HepG2 (cell line): ENCODE results near the gene ALKBH4. TPM values are rescaled to one million over a fixed set of nuclear protein-coding genes. Genes with fewer than 3 reads are reported as not detected.

Experiments
- CENPX ChIP-seq: sonication (generic); formaldehyde crosslinking; IDR thresholded peaks from 2 replicates; pipeline ENCODE4 v1.9.0; 2021; ENCODE audit warnings: mild to moderate bottlenecking, missing genetic modification reagents, moderate library complexity
- FOXO4 ChIP-seq: sonication (generic); formaldehyde crosslinking; conservative IDR thresholded peaks from 2 replicates; pipeline ENCODE4 v1.8.1; 2023; ENCODE audit warnings: missing genetic modification reagents
- GATAD2A ChIP-seq: IDR thresholded peaks from 2 replicates; pipeline ENCODE4 v1.6.1; 2016
- GLMP ChIP-seq: sonication (generic); formaldehyde crosslinking; IDR thresholded peaks from 2 replicates; pipeline ENCODE4 v1.9.0; 2021; ENCODE audit warnings: missing genetic modification reagents, mild to moderate bottlenecking, borderline replicate concordance
- HNF4A ChIP-seq: sonication (generic); formaldehyde crosslinking; IDR thresholded peaks from 2 replicates; pipeline ENCODE4 v1.4.0; 2020; ENCODE audit warnings: missing genetic modification reagents
- JDP2 ChIP-seq: sonication (generic); formaldehyde crosslinking; IDR thresholded peaks from 2 replicates; pipeline ENCODE4 v1.8.1; 2022; ENCODE audit warnings: missing genetic modification reagents, borderline replicate concordance
- MED1 ChIP-seq: sonication (generic); formaldehyde crosslinking; IDR thresholded peaks from 2 replicates; pipeline ENCODE4 v1.4.0; 2020; ENCODE audit warnings: missing genetic modification reagents
- NFKB2 ChIP-seq: sonication (generic); formaldehyde crosslinking; IDR thresholded peaks from 2 replicates; pipeline ENCODE4 v1.4.0; 2020; ENCODE audit warnings: missing genetic modification reagents, borderline replicate concordance
- PAXIP1 ChIP-seq: sonication (generic); formaldehyde crosslinking; conservative IDR thresholded peaks from 2 replicates; pipeline ENCODE4 v1.4.0; 2020; ENCODE audit warnings: mild to moderate bottlenecking, missing genetic modification reagents, moderate library complexity
- POLR2AphosphoS2 ChIP-seq: IDR thresholded peaks from 2 replicates; pipeline ENCODE4 v1.6.1; 2011; ENCODE audit warnings: low read depth, low read length, improper control_type of control experiment
- PRPF4 ChIP-seq: fragments of 200-400 bp; formaldehyde crosslinking; IDR thresholded peaks from 2 replicates; pipeline ENCODE4 v1.6.1; 2016; ENCODE audit warnings: low read length, low read depth; ENCODE audit not compliant: poor library complexity, severe bottlenecking
- RFXANK ChIP-seq: IDR thresholded peaks from 2 replicates; pipeline ENCODE4 v1.6.1; 2016
- RNF219 ChIP-seq: sonication (generic); formaldehyde crosslinking; IDR thresholded peaks from 2 replicates; pipeline ENCODE4 v1.5.0; 2020; ENCODE audit warnings: mild to moderate bottlenecking, missing genetic modification reagents
- ZEB1 ChIP-seq: IDR thresholded peaks from 2 replicates; pipeline ENCODE4 v1.6.1; 2012; ENCODE audit warnings: mild to moderate bottlenecking, low read depth, inconsistent platforms; ENCODE audit not compliant: insufficient replicate concordance
- ZFAT ChIP-seq: sonication (generic); formaldehyde crosslinking; conservative IDR thresholded peaks from 2 replicates; pipeline ENCODE4 v1.8.1; 2023; ENCODE audit warnings: missing genetic modification reagents, inconsistent platforms
- ZNF275 ChIP-seq: sonication (generic); formaldehyde crosslinking; IDR thresholded peaks from 2 replicates; pipeline ENCODE4 v1.8.0; 2022; ENCODE audit warnings: missing genetic modification reagents, mild to moderate bottlenecking, inconsistent platforms, borderline replicate concordance
- ZNF432 ChIP-seq: sonication (generic); formaldehyde crosslinking; IDR thresholded peaks from 2 replicates; pipeline ENCODE4 v1.5.0; 2020; ENCODE audit warnings: missing genetic modification reagents, mild to moderate bottlenecking, borderline replicate concordance
- ZNF652 ChIP-seq: IDR thresholded peaks from 2 replicates; pipeline ENCODE4 v1.6.1; 2016; ENCODE audit warnings: low read depth, borderline replicate concordance
- ZNF780A ChIP-seq: sonication (generic); formaldehyde crosslinking; IDR thresholded peaks from 2 replicates; pipeline ENCODE4 v1.8.0; 2022; ENCODE audit warnings: mild to moderate bottlenecking, missing genetic modification reagents, moderate library complexity
- ZNF781 ChIP-seq: sonication (generic); formaldehyde crosslinking; IDR thresholded peaks from 2 replicates; pipeline ENCODE4 v1.5.1; 2020; ENCODE audit warnings: borderline replicate concordance, mild to moderate bottlenecking, missing genetic modification reagents; ENCODE audit errors: not compliant biosample characterization
- ZNF878 ChIP-seq: sonication (generic); formaldehyde crosslinking; IDR thresholded peaks from 2 replicates; pipeline ENCODE4 v1.8.1; 2023; ENCODE audit warnings: mild to moderate bottlenecking, missing genetic modification reagents, moderate library complexity
- polyA plus RNA-seq, 8 experiments: library from polyadenylated mRNA; depleted of rRNA in 3 of 8; stranded (reverse) in 7 of 8; unstranded in 1 of 8; fragments of >200 nt; fragmentation: Illumina TruSeq in 4 of 8; extraction: Trizol in 4 of 8; gene quantifications; 2 replicates each; pipeline versions ENCODE4 v1.2.1 to v1.2.3, GENCODE V29; 2011 to 2016; ENCODE audit warnings: low read depth in 4 of 8, missing spikeins in 1 of 8, mixed read lengths in 1 of 8; ENCODE audit not compliant: insufficient read depth in 1 of 8
- total RNA-seq, 5 experiments: library from RNA; depleted of rRNA; stranded (reverse); fragments of >200 nt; fragmentation: Illumina TruSeq; extraction: Trizol; gene quantifications; 2 replicates each; pipeline ENCODE4 v1.2.3, GENCODE V29; 2016; ENCODE audit warnings: low read depth in 1 of 5

ALKBH4 gene
- total and polyA plus RNA-seq, 2 of the 13 experiments (the other 11 are each of a cell fraction or from before 2014, with no cell fraction given) = 2.6 to 8.8 TPM

- TF ChIP-seq MED1 (CRISPR knock-in tag) (peak; percentile 33; the same call in 1 of the 2 replicates), RNF219 (CRISPR knock-in tag) (no peak), ZNF878 (CRISPR knock-in tag) (no peak), JDP2 (no peak), PRPF4 (no peak), PAXIP1 (CRISPR knock-in tag) (no peak), ZNF781 (CRISPR knock-in tag) (peak; percentile 56), ZNF780A (CRISPR knock-in tag) (no peak), CENPX (CRISPR knock-in tag) (no peak), POLR2AphosphoS2 (no peak), ZNF432 (CRISPR knock-in tag) (no peak), HNF4A (peak; percentile 13; the same call in 1 of the 2 replicates), RFXANK (no peak), ZEB1 (no peak), NFKB2 (CRISPR knock-in tag) (no peak), GATAD2A (no peak), FOXO4 (CRISPR knock-in tag) (no peak), GLMP (no peak), ZNF652 (CRISPR knock-in tag) (no peak), ZNF275 (CRISPR knock-in tag) (no peak), ZFAT (CRISPR knock-in tag) (no peak)
These were observed 13.2 kb downstream of the ALKBH4 start (continued) for GRCh38 chr7:102451371-102452054.
